Panc1 (cell line): ENCODE results near the gene UGT1A1.

Experiments used
- CTCF ChIP-seq: fragments of 450-650 bp; IDR thresholded peaks from 2 replicates; pipeline ENCODE4 v1.5.1; 2017; ENCODE audit warnings: mild to moderate bottlenecking
- POLR2AphosphoS5 ChIP-seq: IDR thresholded peaks from 2 replicates; pipeline ENCODE4 v1.6.1; 2012; ENCODE audit warnings: mild to moderate bottlenecking, low read depth, low read length, moderate library complexity
- REST ChIP-seq, 2 experiments: IDR thresholded peaks; 2 replicates each; pipeline ENCODE4 v1.6.1; 2011 to 2012; ENCODE audit warnings: low read depth in 2 of 2, control low read depth in 1 of 2, low read length in 1 of 2, mild to moderate bottlenecking in 1 of 2, moderate library complexity in 1 of 2; ENCODE audit not compliant: insufficient read depth in 1 of 2
- SIN3A ChIP-seq: IDR thresholded peaks from 2 replicates; pipeline ENCODE4 v1.6.1; 2012; ENCODE audit warnings: low read depth, mild to moderate bottlenecking, low read length, moderate library complexity, borderline replicate concordance; ENCODE audit not compliant: insufficient read depth

DNA sequence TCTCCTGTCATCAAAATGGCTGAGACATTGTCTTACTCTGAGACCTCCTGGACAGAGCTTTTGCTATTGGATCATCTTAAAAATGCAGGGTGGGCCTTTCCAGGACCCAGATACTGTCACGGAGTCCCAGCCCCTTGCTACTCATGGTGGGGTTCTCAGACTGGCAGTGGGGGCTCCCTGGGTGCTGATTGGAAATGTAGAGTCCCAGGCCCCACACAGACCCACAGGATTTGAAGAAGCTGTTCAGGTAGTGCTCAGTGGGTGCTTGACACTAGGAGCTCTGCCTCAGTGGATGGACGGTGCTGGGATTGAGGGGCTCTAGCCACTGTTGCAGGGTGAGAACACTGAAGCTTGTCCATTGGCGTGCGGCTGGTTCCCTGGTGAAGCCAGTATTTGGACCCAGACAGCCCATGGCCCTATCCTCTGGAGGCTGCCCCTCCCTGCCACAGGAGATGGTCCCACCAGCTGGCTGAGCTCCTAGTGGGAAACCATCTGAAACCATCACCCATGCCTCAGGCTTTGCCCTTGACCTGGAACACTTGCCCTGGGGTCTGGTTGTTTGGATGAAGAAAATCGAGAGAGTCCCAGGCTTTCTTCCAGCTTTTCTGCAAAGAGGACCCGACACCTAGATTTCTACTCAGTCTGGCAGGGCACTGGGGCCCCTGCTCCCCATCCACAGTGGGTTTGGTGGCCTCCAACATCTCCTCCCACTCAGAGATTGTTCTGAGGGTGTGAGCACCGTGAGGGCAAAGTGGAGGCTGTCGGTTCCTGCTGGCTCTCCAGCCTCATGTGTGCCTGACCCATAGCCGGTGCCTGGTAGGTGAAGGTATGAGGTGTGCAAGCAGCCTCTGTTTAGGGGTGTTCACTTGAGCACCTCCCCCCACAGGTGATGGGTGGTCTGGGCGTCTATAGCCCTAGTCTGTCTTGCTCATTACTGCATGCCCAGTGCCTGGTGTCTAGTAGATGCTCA, 48.2 kb downstream of the UGT1A1 start:
- TF ChIP-seq CTCF (no peak), SIN3A (no peak), REST (IDR thresholded peaks at IDR 0.05; ENCODE audit: insufficient read depth in 1 of 2, low read depth in 2 of 2, low read length in 1 of 2) (no peak), POLR2AphosphoS5 (no peak)
